WI38 (cell line): ENCODE measurements around the gene IFNG.

ENCODE experiments used
- H3K4me3 ChIP-seq: 2 replicates; pipeline ENCODE4 v1.5.1; 2011; ENCODE audit warnings: low read depth, mild to moderate bottlenecking, control low read depth, low read length
- CTCF ChIP-seq: IDR thresholded peaks from 2 replicates; pipeline ENCODE4 v1.5.1; 2012; ENCODE audit warnings: low read depth, mild to moderate bottlenecking, control low read depth, low read length

IFNG gene

GRCh38 chr12:68198507-68199086 lies 39.1 kb upstream of the IFNG start:
- TF ChIP-seq CTCF: no peak
- no peak overlapping the region for H3K4me3 ChIP-seq

GRCh38 chr12:68190301-68190700 lies 30.8 kb upstream of the IFNG start:
- H3K4me3 ChIP-seq: no peak overlapping the region
- no peak for TF ChIP-seq CTCF

GRCh38 chr12:68189821-68190242 lies 30.3 kb upstream of the IFNG start:
- TF ChIP-seq CTCF: no peak
- no peak overlapping the region for H3K4me3 ChIP-seq

GRCh38 chr12:68185598-68185997 lies 26.1 kb upstream of the IFNG start:
- TF ChIP-seq CTCF: no peak

GRCh38 chr12:68180792-68181744 lies 21.5 kb upstream of the IFNG start:
- TF ChIP-seq CTCF: no peak

More at GRCh38 chr12:68185598-68185997, 26.1 kb upstream of the IFNG start:
- no peak overlapping the region for H3K4me3 ChIP-seq

GRCh38 chr12:68178774-68179439 lies 19.4 kb upstream of the IFNG start:
- TF ChIP-seq CTCF: no peak
- H3K4me3 ChIP-seq: no peak overlapping the region

More at GRCh38 chr12:68180792-68181744, 21.5 kb upstream of the IFNG start:
- no peak overlapping the region for H3K4me3 ChIP-seq

- no peak for TF ChIP-seq CTCF
- no peak overlapping the region for H3K4me3 ChIP-seq
Observed at GRCh38 chr12:68178184-68178583, 18.6 kb upstream of the IFNG start.
